Adrenal gland (tissue), 12 donors: Measurements from ENCODE around the gene PRDM11. TPM values are rescaled to one million over a fixed set of nuclear protein-coding genes. Genes with fewer than 3 reads are reported as not detected.
"Not testable (repeated sequence)": the region's sequence is repeated elsewhere in the genome, so short reads cannot be mapped to it uniquely, and the experiment has no call there.

Experiments
- DNase-seq, 7 donors: peaks; one replicate each; pipeline ENCODE4 v3.0.0-alpha.2; 2019 to 2020
- H3K27ac ChIP-seq, 5 donors: fragments of 200-600 bp; sonication (generic) in 4 of 5; 1 replicate in 3 of 5; 2 replicates in 2 of 5; pipeline versions ENCODE4 v1.5.1 to v1.8.0; 2016 to 2020; ENCODE audit warnings: mild to moderate bottlenecking in 1 of 5
- H3K27me3 ChIP-seq: fragments of 200-600 bp; 2 replicates; pipeline ENCODE4 v1.8.0; 2021
- H3K36me3 ChIP-seq, 2 donors: fragments of 200-600 bp; replicated peaks in 1 of 2; 1 replicate in 1 of 2; 2 replicates in 1 of 2; pipeline versions ENCODE4 v1.5.1 to v1.8.0; 2018 to 2022
- H3K4me1 ChIP-seq, 2 donors: fragments of 200-600 bp; replicated peaks in 1 of 2; 1 replicate in 1 of 2; 2 replicates in 1 of 2; pipeline versions ENCODE4 v1.5.1 to v1.8.0; 2018 to 2021
- H3K4me3 ChIP-seq, 4 donors: fragments of 200-600 bp; sonication (generic) in 3 of 4; one replicate each; pipeline ENCODE4 v1.5.1; 2016 to 2018
- H3K9me3 ChIP-seq, 3 donors: fragments of 200-600 bp; sonication (generic) in 1 of 3; replicated peaks in 1 of 3; 1 replicate in 2 of 3; 2 replicates in 1 of 3; pipeline versions ENCODE4 v1.5.1 to v1.8.0; 2016 to 2021
- CTCF ChIP-seq, 6 experiments: fragments of 450-650 bp in 4 of 6; fragments of 200-600 bp in 2 of 6; sonication (generic) in 1 of 6; IDR thresholded peaks; 1 replicate in 5 of 6; 2 replicates in 1 of 6; pipeline versions ENCODE4 v1.5.1 to v1.8.0; 2016 to 2021; ENCODE audit warnings: antibody characterized with exemption in 6 of 6, mild to moderate bottlenecking in 2 of 6, moderate library complexity in 1 of 6
- POLR2A ChIP-seq, 2 donors: fragments of 450-650 bp; IDR thresholded peaks; one replicate each; pipeline ENCODE4 v1.6.1; 2017; ENCODE audit warnings: antibody characterized with exemption in 2 of 2, mild to moderate bottlenecking in 2 of 2, moderate library complexity in 1 of 2
- WGBS, 4 donors: extraction: QIAGEN DNeasy Blood & Tissue Kit in 2 of 4; methylation state at CpG; one replicate each; pipeline versions ENCODE4 v1.1.5 to v1.1.7; 2013 to 2017; 5-methylcytosine and 5-hydroxymethylcytosine counted together
- intact Hi-C, 2 donors: fragments of 100-400 bp; cut with DNase I; formaldehyde crosslinking; loops; one replicate each; pipeline versions ENCODE4 v1.14.1 to v1.15.0; 2022 to 2023
- polyA plus RNA-seq, 3 donors: library from polyadenylated mRNA; stranded (reverse); fragments of 200-250 nt in 2 of 3; fragments of 350-450 nt in 1 of 3; fragmentation: Illumina TruSeq in 1 of 3; extraction: RNeasy Lipid Tissue Mini Kit (QIAGEN cat#74804) in 1 of 3; gene quantifications; one replicate each; pipeline ENCODE4 v1.2.3, GENCODE V29; 2013 to 2014
- total RNA-seq, 9 donors: library from RNA; depleted of rRNA in 4 of 9; stranded (reverse); fragments of >200 nt in 4 of 9; fragments of 120-200 nt in 1 of 9; fragmentation: NEBNext Ultra II Directional in 1 of 9; extraction: Animal tissue kit (Norgen Biotek cat#: 25700) in 1 of 9; gene quantifications; one replicate each; pipeline versions ENCODE4 v1.1.0 to v1.2.4, GENCODE V29; 2013 to 2023
- donor health status: healthy with polysubstance abuse.
- donor health status: Bipolar disorder and iron deficiency.
- donor health status: DM: yes; HTN: yes; CAD: no.
- donor health status: DM: no; HTN: no; CAD: no.
- donor health status: DM: no; HTN: no; CAD: no.
- donor health status: DM: yes; HTN: yes; CAD: no.

PRDM11 gene
- total and polyA plus RNA-seq, 12 donors, result 3.3 to 16.9 (median 11.9) TPM

- Histone ChIP-seq H3K27me3 (peaks cover 14% of the 10 kb centered on the region), H3K27ac (no peak overlapping the region), H3K4me1 (no peaks in the 10 kb centered on the region), H3K9me3 (no peaks in the 10 kb centered on the region), H3K4me3 (no peak overlapping the region), H3K36me3 (no peaks in the 10 kb centered on the region)
- TF ChIP-seq CTCF (IDR thresholded peaks at IDR 0.05), result no peak
- no peak for TF ChIP-seq POLR2A (IDR thresholded peaks at IDR 0.05)
- DNase-seq, result no peak
- intact Hi-C loops, result loop anchor here in 1 of 2 donors (10.0 kb wide), 1 partner anchor 171 kb away; the partner anchor contains the start of gene SYT13
These were observed 32.6 kb upstream of the PRDM11 start for GRCh38 chr11:45113807-45114206.

- 60 to 84% (median 76%) methylated on average over 1 to 9 of the region's 9 CpGs for WGBS, 4 donors
- intact Hi-C loops, result not testable (repeated sequence)
These were observed 18.6 kb upstream of the PRDM11 start for GRCh38 chr11:45127836-45128235.

GRCh38 chr11:45133878-45134277 lies 12.6 kb upstream of the PRDM11 start:
- 78 to 86% (median 81%) methylated on average over 2 of the region's 2 CpGs for WGBS, 4 donors
- H3K4me3 ChIP-seq, result no peak overlapping the region
- no peaks in the 10 kb centered on the region for H3K9me3 ChIP-seq
- H3K27me3 ChIP-seq, result peaks cover 6% of the 10 kb centered on the region
- no peak overlapping the region for H3K27ac ChIP-seq
- TF ChIP-seq CTCF (IDR thresholded peaks at IDR 0.05) (no peak), POLR2A (IDR thresholded peaks at IDR 0.05) (no peak)
- no peak for DNase-seq
- intact Hi-C loops, result no loop called here
- no peaks in the 10 kb centered on the region for H3K4me1 ChIP-seq
- no peaks in the 10 kb centered on the region for H3K36me3 ChIP-seq

More at GRCh38 chr11:45127836-45128235, 18.6 kb upstream of the PRDM11 start:
- H3K36me3 ChIP-seq, DNase-seq, H3K4me1 ChIP-seq, H3K27me3 ChIP-seq, H3K27ac ChIP-seq, H3K4me3 ChIP-seq, H3K9me3 ChIP-seq: not testable (repeated sequence)

GRCh38 chr11:45141171-45141570 lies 5.3 kb upstream of the PRDM11 start:
- Histone ChIP-seq H3K27me3 (no peaks in the 10 kb centered on the region), H3K4me3 (no peak overlapping the region), H3K4me1 (peaks cover 6 to 9% of the 10 kb centered on the region in 2 donors), H3K27ac (no peak overlapping the region), H3K9me3 (no peaks in the 10 kb centered on the region), H3K36me3 (no peaks in the 10 kb centered on the region)
- 29 to 40% (median 33%) methylated on average over 1 of the region's 1 CpG; no CpG with 5 or more reads in 1 of the 4 donors for WGBS, 4 donors
- DNase-seq, result no peak
- intact Hi-C loops, result no loop called here
- TF ChIP-seq CTCF (IDR thresholded peaks at IDR 0.05), result no peak
- TF ChIP-seq POLR2A (IDR thresholded peaks at IDR 0.05), result no peak

- no peaks in the 10 kb centered on the region for H3K36me3 ChIP-seq
- intact Hi-C loops, result no loop called here
- no peak overlapping the region for H3K27ac ChIP-seq
- no peak for DNase-seq
- H3K27me3 ChIP-seq, result no peaks in the 10 kb centered on the region
- no peaks in the 10 kb centered on the region for H3K9me3 ChIP-seq
- peaks cover 6 to 9% of the 10 kb centered on the region in 2 donors for H3K4me1 ChIP-seq
- no peak overlapping the region for H3K4me3 ChIP-seq
- TF ChIP-seq CTCF (IDR thresholded peaks at IDR 0.05) (no peak), POLR2A (IDR thresholded peaks at IDR 0.05) (no peak)
- WGBS, 4 donors, result 71 to 82% (median 78%) methylated on average over 1 to 2 of the region's 2 CpGs
These were observed 4.8 kb upstream of the PRDM11 start for GRCh38 chr11:45141631-45142030.
